PC-3 (cell line): ENCODE results near the gene FBXW2. TPM values are rescaled to one million over a fixed set of nuclear protein-coding genes. Genes with fewer than 3 reads are reported as not detected.

Source experiments
- ATAC-seq: fragments of 200-7000 bp; cut with Tn5 transposase; 2 replicates; pipeline ENCODE4 v1.9.1; 2020; ENCODE audit warnings: mild to moderate bottlenecking, moderate library complexity
- BruUV-seq: library from RNA; stranded (reverse); fragments of 400-500 nt; replicated peaks from 2 replicates; lab custom pipeline; 2021; lab: Mats Ljungman, UMichigan
- CTCF ChIA-PET: fragments of 300-600 bp; sonication (Branson Sonifier 250); formaldehyde crosslinking; loops from one replicate; lab custom pipeline; 2022; ENCODE audit warnings: antibody characterized with exemption; lab: Charles Lee
- POLR2A ChIA-PET: fragments of 300-600 bp; sonication (Branson Sonifier 250); formaldehyde crosslinking; loops from one replicate; lab custom pipeline; 2022; ENCODE audit warnings: antibody characterized with exemption; ENCODE audit not compliant: unreplicated experiment; lab: Charles Lee
- DNase-seq: peaks from one replicate; pipeline ENCODE4 v3.0.0-alpha.2; 2015
- H2AFZ ChIP-seq: fragments of 300-600 bp; sonication (generic); 2 replicates; pipeline ENCODE4 v1.6.0; 2016; ENCODE audit warnings: antibody characterized with exemption, low read length
- H3F3A ChIP-seq: fragments of 300-600 bp; sonication (generic); one replicate; pipeline ENCODE4 v1.6.0; 2017; ENCODE audit warnings: antibody characterized with exemption, low read length, control low read depth, mild to moderate bottlenecking; ENCODE audit not compliant: unreplicated experiment
- H3K27ac ChIP-seq: fragments of 300-600 bp; sonication (generic); 2 replicates; pipeline ENCODE4 v1.5.1; 2016; ENCODE audit warnings: mild to moderate bottlenecking, low read length
- H3K27me3 ChIP-seq: fragments of 300-600 bp; sonication (generic); 2 replicates; pipeline ENCODE4 v1.6.1; 2016; ENCODE audit warnings: low read length, mixed read lengths
- H3K36me3 ChIP-seq: fragments of 300-600 bp; sonication (generic); 2 replicates; pipeline ENCODE4 v1.6.1; 2016; ENCODE audit warnings: low read depth, mixed run types, low read length, mixed read lengths
- H3K4me1 ChIP-seq: fragments of 300-600 bp; sonication (generic); 2 replicates; pipeline ENCODE4 v1.5.1; 2016; ENCODE audit warnings: low read length; ENCODE audit not compliant: insufficient read depth
- H3K4me2 ChIP-seq: fragments of 300-600 bp; sonication (generic); 2 replicates; pipeline ENCODE4 v1.6.0; 2016; ENCODE audit warnings: low read length
- H3K4me3 ChIP-seq: fragments of 300-600 bp; sonication (generic); 2 replicates; pipeline ENCODE4 v1.5.1; 2016; ENCODE audit warnings: mild to moderate bottlenecking, low read length, mixed read lengths
- H3K79me2 ChIP-seq: fragments of 300-600 bp; sonication (generic); 2 replicates; pipeline ENCODE4 v1.6.1; 2017; ENCODE audit warnings: low read length, mixed read lengths
- H3K9ac ChIP-seq: fragments of 300-600 bp; sonication (generic); 2 replicates; pipeline ENCODE4 v1.6.0; 2016; ENCODE audit warnings: mild to moderate bottlenecking, low read length
- H3K9me2 ChIP-seq: fragments of 300-600 bp; sonication (generic); replicated peaks from 2 replicates; pipeline ENCODE4 v1.6.1; 2016; ENCODE audit warnings: mixed run types, low read length, mixed read lengths
- H3K9me3 ChIP-seq: fragments of 300-600 bp; sonication (generic); 2 replicates; pipeline ENCODE4 v1.6.1; 2016; ENCODE audit warnings: low read length, mixed read lengths
- H4K20me1 ChIP-seq: fragments of 300-600 bp; sonication (generic); 2 replicates; pipeline ENCODE4 v1.6.1; 2016; ENCODE audit warnings: low read length, mixed read lengths
- CTCF ChIP-seq: fragments of 300-600 bp; sonication (generic); conservative IDR thresholded peaks from 2 replicates; pipeline ENCODE4 v1.5.1; 2017; ENCODE audit warnings: antibody characterized with exemption, low read depth, mild to moderate bottlenecking, low read length
- EZH2 ChIP-seq: fragments of 300-600 bp; sonication (generic); IDR thresholded peaks from one replicate; pipeline ENCODE4 v1.6.1; 2017; ENCODE audit warnings: antibody characterized with exemption, mild to moderate bottlenecking, low read length; ENCODE audit not compliant: unreplicated experiment
- EZH2phosphoT487 ChIP-seq: fragments of 300-600 bp; sonication (generic); IDR thresholded peaks from 2 replicates; pipeline ENCODE4 v1.6.1; 2018; ENCODE audit warnings: mild to moderate bottlenecking, antibody characterized with exemption, low read length, borderline replicate concordance
- intact Hi-C: fragments of 100-400 bp; cut with micrococcal nuclease; formaldehyde crosslinking; loops from 2 replicates; pipeline ENCODE4 v1.9.0; 2023
- total RNA-seq: library from RNA; depleted of rRNA; stranded (reverse); fragments of >200 nt; gene quantifications from 2 replicates; pipeline ENCODE4 v1.2.3, GENCODE V29; 2014

The FBXW2 gene
- total RNA-seq, 1 experiment from 2014 or later = 30.5 TPM

- no peak overlapping the region for H3K27ac ChIP-seq
- peaks cover 28% of the 10 kb centered on the region for H3K79me2 ChIP-seq
- CTCF ChIA-PET = no interaction called here
- DNase-seq (no peak), ATAC-seq (no peak)
- POLR2A ChIA-PET = no interaction called here
- H3F3A ChIP-seq = no peaks in the 10 kb centered on the region
- H3K9ac ChIP-seq = no peak overlapping the region
- peaks cover 21% of the 10 kb centered on the region; the same call in 1 of the 2 replicates for H3K36me3 ChIP-seq
- no peaks in the 10 kb centered on the region for H3K27me3 ChIP-seq
- intact Hi-C loops = no loop called here
- H3K4me3 ChIP-seq = no peak overlapping the region
- H3K4me2 ChIP-seq = no peak overlapping the region
- no peak overlapping the region for H2AFZ ChIP-seq
- H3K4me1 ChIP-seq = peaks cover 5% of the 10 kb centered on the region; the same call in 1 of the 2 replicates
- TF ChIP-seq CTCF = no peak
- TF ChIP-seq EZH2phosphoT487 = no peak
- TF ChIP-seq EZH2 = no peak
- BruUV-seq = no TSS peak
- 0 out of 2 replicates have a peak, but pooled peaks cover 3% of the 10 kb centered on the region for H4K20me1 ChIP-seq
- H3K9me3 ChIP-seq = no peaks in the 10 kb centered on the region
- no peaks in the 10 kb centered on the region for H3K9me2 ChIP-seq
These were observed 14.0 kb downstream of the FBXW2 start for GRCh38 chr9:120779227-120779626.

- no peaks in the 10 kb centered on the region for H3K9me3 ChIP-seq
- H3K4me2 ChIP-seq = no peak overlapping the region
- DNase-seq = no peak
- no peak overlapping the region for H2AFZ ChIP-seq
- CTCF ChIA-PET = no interaction called here
- H3F3A ChIP-seq = no peaks in the 10 kb centered on the region
- BruUV-seq = no TSS peak
- H3K36me3 ChIP-seq = peaks cover 21% of the 10 kb centered on the region; the same call in 1 of the 2 replicates
- no peak overlapping the region for H3K9ac ChIP-seq
- no peaks in the 10 kb centered on the region for H3K9me2 ChIP-seq
- peaks cover under 1% of the 10 kb centered on the region; the same call in 1 of the 2 replicates for H3K4me1 ChIP-seq
- POLR2A ChIA-PET = no interaction called here
- intact Hi-C loops = no loop called here
- H3K27me3 ChIP-seq = no peaks in the 10 kb centered on the region
- TF ChIP-seq EZH2phosphoT487 (no peak), CTCF (no peak), EZH2 (no peak)
- no peak overlapping the region for H3K4me3 ChIP-seq
- no peak overlapping the region for H3K27ac ChIP-seq
- 0 out of 2 replicates have a peak, but pooled peaks cover 3% of the 10 kb centered on the region for H4K20me1 ChIP-seq
- H3K79me2 ChIP-seq = peaks cover 26% of the 10 kb centered on the region
- no peak for ATAC-seq
These were observed 14.5 kb downstream of the FBXW2 start for GRCh38 chr9:120778758-120779157.

- peaks cover 25% of the 10 kb centered on the region; the same call in 1 of the 2 replicates for H3K36me3 ChIP-seq
- no peaks in the 10 kb centered on the region for H3K9me2 ChIP-seq
- 0 out of 2 replicates have a peak, but pooled peaks cover 3% of the 10 kb centered on the region for H4K20me1 ChIP-seq
- H3K4me1 ChIP-seq = no peaks in the 10 kb centered on the region
- ChIA-PET CTCF (no interaction called here), POLR2A (no interaction called here)
- H3K79me2 ChIP-seq = peaks cover 11% of the 10 kb centered on the region
- BruUV-seq = no TSS peak
- no peak overlapping the region for H3K9ac ChIP-seq
- H3K27me3 ChIP-seq = no peaks in the 10 kb centered on the region
- H3K9me3 ChIP-seq = no peaks in the 10 kb centered on the region
- TF ChIP-seq EZH2phosphoT487 (no peak), EZH2 (no peak), CTCF (no peak)
- no peak overlapping the region for H3K4me2 ChIP-seq
- no peaks in the 10 kb centered on the region for H3F3A ChIP-seq
- H2AFZ ChIP-seq = no peak overlapping the region
- H3K27ac ChIP-seq = no peak overlapping the region
- intact Hi-C loops = no loop called here
- no peak for ATAC-seq
- no peak overlapping the region for H3K4me3 ChIP-seq
- DNase-seq = no peak
These were observed 16.0 kb downstream of the FBXW2 start for GRCh38 chr9:120777229-120777628.
